AG09319 (cell line): ENCODE data around the gene MTERF2.

Source experiments
- DNase-seq: peaks from one replicate; pipeline ENCODE4 v3.0.0-alpha.2; 2010; ENCODE audit warnings: low read depth; ENCODE audit errors: extremely low read depth
- CTCF ChIP-seq: IDR thresholded peaks from 2 replicates; pipeline ENCODE4 v1.5.1; 2011; ENCODE audit warnings: low read depth, mild to moderate bottlenecking, inconsistent platforms, low read length, moderate library complexity

MTERF2 gene

GRCh38 chr12:106985479-106985878, 1.5 kb downstream of the MTERF2 start:
- TF ChIP-seq CTCF = no peak
- no peak for DNase-seq

GRCh38 chr12:106984588-106985137, 2.3 kb downstream of the MTERF2 start:
- no peak for TF ChIP-seq CTCF

GRCh38 chr12:106982229-106982628, 4.7 kb downstream of the MTERF2 start:
- no peak for DNase-seq
- TF ChIP-seq CTCF = no peak

More at GRCh38 chr12:106984588-106985137, 2.3 kb downstream of the MTERF2 start:
- no peak for DNase-seq

GRCh38 chr12:106981788-106982187, 5.2 kb downstream of the MTERF2 start:
- TF ChIP-seq CTCF = no peak
- DNase-seq = no peak

- TF ChIP-seq CTCF = no peak
- DNase-seq = no peak
These were observed 6.0 kb downstream of the MTERF2 start for GRCh38 chr12:106980944-106981343.

GRCh38 chr12:106978035-106978800, 8.7 kb downstream of the MTERF2 start:
- no peak for DNase-seq
- TF ChIP-seq CTCF = no peak

GRCh38 chr12:106976668-106977067, 10.3 kb downstream of the MTERF2 start:
- DNase-seq = no peak
- no peak for TF ChIP-seq CTCF
